ENCODE results near the gene GOLGA8M. TPM values are rescaled to one million over a fixed set of nuclear protein-coding genes. Genes with fewer than 3 reads are reported as not detected.
"Not testable (repeated sequence)": the region's sequence is repeated elsewhere in the genome, so short reads cannot be mapped to it uniquely, and the experiment has no call there.

The GOLGA8M gene, protein sequence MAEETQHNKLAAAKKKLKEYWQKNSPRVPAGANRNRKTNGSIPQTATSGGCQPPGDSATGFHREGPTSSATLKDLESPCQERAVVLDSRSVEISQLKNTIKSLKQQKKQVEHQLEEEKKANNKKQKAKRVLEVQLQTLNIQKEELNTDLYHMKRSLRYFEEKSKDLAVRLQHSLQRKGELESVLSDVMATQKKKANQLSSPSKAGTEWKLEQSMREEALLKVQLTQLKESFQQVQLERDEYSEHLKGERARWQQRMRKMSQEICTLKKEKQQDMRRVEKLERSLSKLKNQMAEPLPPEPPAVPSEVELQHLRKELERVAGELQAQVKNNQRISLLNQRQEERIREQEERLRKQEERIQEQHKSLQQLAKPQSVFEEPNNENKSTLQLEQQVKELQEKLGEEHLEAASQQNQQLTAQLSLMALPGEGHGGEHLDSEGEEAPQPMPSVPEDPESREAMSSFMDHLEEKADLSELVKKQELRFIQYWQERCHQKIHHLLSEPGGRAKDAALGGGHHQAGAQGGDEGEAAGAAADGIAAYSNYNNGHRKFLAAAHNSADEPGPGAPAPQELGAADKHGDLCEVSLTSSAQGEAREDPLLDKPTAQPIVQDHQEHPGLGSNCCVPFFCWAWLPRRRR
- total RNA-seq, result 3.0 TPM
- long read RNA-seq, result 0 reads

- H3K4me1 ChIP-seq; H3K27ac ChIP-seq; H3K27me3 ChIP-seq; H3K36me3 ChIP-seq; ATAC-seq; intact Hi-C loops (cut with DNase I); DNase-seq; H3K4me3 ChIP-seq; H3K9me3 ChIP-seq: not testable (repeated sequence)
These were observed at the start of gene GOLGA8M for GRCh38 chr15:28712270-28712669. Gene GOLGA8M, minus strand, starts transcription at chr15:28712421. Its CDS starts 98 bp downstream, at chr15:28712323.

GRCh38 chr15:28742890-28743289, 30.7 kb upstream of the GOLGA8M start:
- H3K36me3 ChIP-seq; ATAC-seq; H3K27me3 ChIP-seq; H3K4me3 ChIP-seq; DNase-seq; intact Hi-C loops (cut with DNase I); H3K27ac ChIP-seq; H3K9me3 ChIP-seq; H3K4me1 ChIP-seq: not testable (repeated sequence)

GRCh38 chr15:28738590-28739292, 26.5 kb upstream of the GOLGA8M start:
- H3K36me3 ChIP-seq; H3K9me3 ChIP-seq; intact Hi-C loops (cut with DNase I); H3K4me1 ChIP-seq; H3K27me3 ChIP-seq; ATAC-seq; DNase-seq: not testable (repeated sequence)
- H3K27ac ChIP-seq, result peak overlapping the region; percentile 70
- peak overlapping the region; percentile 40 for H3K4me3 ChIP-seq

- H3K36me3 ChIP-seq; H3K27me3 ChIP-seq; intact Hi-C loops (cut with DNase I); H3K9me3 ChIP-seq; H3K4me1 ChIP-seq; DNase-seq: not testable (repeated sequence)
- peak overlapping the region; percentile 43 for H3K4me3 ChIP-seq
- H3K27ac ChIP-seq, result peak overlapping the region; percentile 70
- peak; percentile 65 for ATAC-seq
These were observed 26.0 kb upstream of the GOLGA8M start for GRCh38 chr15:28738200-28738561.

- H3K9me3 ChIP-seq; H3K4me1 ChIP-seq; H3K36me3 ChIP-seq; H3K27me3 ChIP-seq; intact Hi-C loops (cut with DNase I): not testable (repeated sequence)
- Histone ChIP-seq H3K27ac (peak overlapping the region; percentile 58), H3K4me3 (peak overlapping the region; percentile 43)
- ATAC-seq (peak; percentile 98), DNase-seq (peak; percentile 72)
These were observed 25.4 kb upstream of the GOLGA8M start for GRCh38 chr15:28737521-28738199.

GRCh38 chr15:28728061-28728460, 15.8 kb upstream of the GOLGA8M start:
- H3K27me3 ChIP-seq; H3K9me3 ChIP-seq; ATAC-seq; DNase-seq; H3K4me1 ChIP-seq; H3K4me3 ChIP-seq; H3K27ac ChIP-seq; H3K36me3 ChIP-seq; intact Hi-C loops (cut with DNase I): not testable (repeated sequence)

- H3K4me1 ChIP-seq; H3K27ac ChIP-seq; H3K4me3 ChIP-seq; DNase-seq; H3K36me3 ChIP-seq; H3K9me3 ChIP-seq; intact Hi-C loops (cut with DNase I); H3K27me3 ChIP-seq; ATAC-seq: not testable (repeated sequence)
These were observed 14.8 kb upstream of the GOLGA8M start for GRCh38 chr15:28727026-28727425.

- TF ChIP-seq CTCF (IDR thresholded peaks at IDR 0.05), result no peak
- intact Hi-C loops (cut with DNase I), result no loop called here
These were observed 13.9 kb upstream of the GOLGA8M start for GRCh38 chr15:28726102-28726501.

DNA sequence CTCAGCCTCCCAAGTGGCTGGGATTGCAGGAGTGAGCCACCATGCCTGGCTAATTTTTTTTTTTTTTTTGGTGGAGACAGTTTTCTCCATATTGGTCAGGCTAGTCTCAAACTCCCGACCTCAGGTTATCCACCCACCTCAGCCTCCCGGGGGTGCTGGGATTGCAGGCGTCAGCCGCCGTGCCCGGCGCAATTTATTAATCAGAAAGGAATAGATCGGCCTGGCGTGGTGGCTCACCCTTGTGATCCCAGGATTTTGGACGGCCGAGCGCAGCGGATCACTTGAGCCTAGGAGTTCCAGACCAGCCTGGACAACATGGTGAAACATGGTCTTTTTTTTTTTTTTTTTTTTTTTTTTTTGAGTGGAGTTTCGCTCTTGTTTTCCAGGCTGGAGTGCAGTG, 13.3 kb upstream of the GOLGA8M start:
- no peak overlapping the region for H3K27ac ChIP-seq
- no peaks in the 10 kb centered on the region for H3K27me3 ChIP-seq
- no peaks in the 10 kb centered on the region for H3K4me1 ChIP-seq
- H3K36me3 ChIP-seq, result no peaks in the 10 kb centered on the region
- no peak overlapping the region for H3K4me3 ChIP-seq
- DNase-seq, result no peak
- no peaks in the 10 kb centered on the region for H3K9me3 ChIP-seq
- intact Hi-C loops (cut with DNase I), result no loop called here
- TF ChIP-seq CTCF (IDR thresholded peaks at IDR 0.05), result no peak
- ATAC-seq, result no peak

More at GRCh38 chr15:28726102-28726501, 13.9 kb upstream of the GOLGA8M start:
- no peaks in the 10 kb centered on the region for H3K9me3 ChIP-seq
- no peaks in the 10 kb centered on the region for H3K27me3 ChIP-seq
- H3K36me3 ChIP-seq, result no peaks in the 10 kb centered on the region
- no peaks in the 10 kb centered on the region for H3K4me1 ChIP-seq
- ATAC-seq, result no peak
- no peak overlapping the region for H3K4me3 ChIP-seq
- DNase-seq, result no peak
- no peak overlapping the region for H3K27ac ChIP-seq

DNA sequence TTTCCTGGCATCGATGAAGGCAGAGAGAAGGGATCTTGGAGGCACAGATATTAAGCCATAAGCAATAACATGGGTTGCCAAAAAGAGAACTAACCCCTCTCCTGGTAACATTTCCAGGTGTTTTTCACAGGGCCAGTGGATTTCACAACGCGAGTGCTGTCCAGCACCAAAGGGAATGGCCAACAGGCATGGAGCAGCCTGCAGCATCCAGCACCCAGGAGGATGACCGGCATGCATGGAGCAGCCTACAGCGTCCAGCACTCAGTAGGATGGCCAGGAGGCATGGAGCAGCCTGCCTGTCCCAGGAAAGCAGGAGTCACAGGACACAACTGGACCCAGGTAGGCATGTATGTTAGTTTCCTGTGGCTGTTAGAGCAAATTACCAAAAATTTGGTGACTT, 11.8 kb upstream of the GOLGA8M start:
- not testable (repeated sequence) for ATAC-seq

GRCh38 chr15:28719626-28720025, 7.4 kb upstream of the GOLGA8M start:
- intact Hi-C loops (cut with DNase I); H3K9me3 ChIP-seq; H3K4me1 ChIP-seq; H3K36me3 ChIP-seq; H3K4me3 ChIP-seq; H3K27me3 ChIP-seq; H3K27ac ChIP-seq; ATAC-seq; DNase-seq: not testable (repeated sequence)

More for the DNA sequence above, 11.8 kb upstream of the GOLGA8M start:
- intact Hi-C loops (cut with DNase I); H3K4me1 ChIP-seq; H3K36me3 ChIP-seq; DNase-seq; H3K9me3 ChIP-seq; H3K27ac ChIP-seq; H3K4me3 ChIP-seq; H3K27me3 ChIP-seq: not testable (repeated sequence)
